Transverse colon (tissue), 4 donors: Measurements from ENCODE around the gene UBE2Q1. TPM values are rescaled to one million over a fixed set of nuclear protein-coding genes. Genes with fewer than 3 reads are reported as not detected.

Experiments used
- DNase-seq: peaks from one replicate; pipeline ENCODE4 v3.0.0-alpha.2; 2019
- H3K27ac ChIP-seq, 4 donors: fragments of 200-600 bp; sonication (generic); 2 replicates each; pipeline ENCODE4 v1.5.1; 2016 to 2018; ENCODE audit warnings: inconsistent platforms in 4 of 4
- H3K27me3 ChIP-seq: fragments of 200-600 bp; sonication (generic); 2 replicates; pipeline ENCODE4 v1.5.1; 2017; ENCODE audit warnings: inconsistent platforms
- H3K36me3 ChIP-seq, 4 donors: fragments of 200-600 bp; sonication (generic); 2 replicates each; pipeline ENCODE4 v1.5.1; 2017 to 2019; ENCODE audit warnings: inconsistent platforms in 4 of 4
- H3K4me1 ChIP-seq, 4 donors: fragments of 200-600 bp; sonication (generic); 2 replicates each; pipeline ENCODE4 v1.5.1; 2017 to 2020; ENCODE audit warnings: inconsistent platforms in 4 of 4
- H3K4me3 ChIP-seq, 4 donors: fragments of 200-600 bp; sonication (generic); 1 replicate in 1 of 4; 2 replicates in 3 of 4; pipeline versions ENCODE4 v1.5.1 to v1.6.1; 2017 to 2019; ENCODE audit warnings: inconsistent platforms in 4 of 4
- H3K9me3 ChIP-seq, 2 donors: fragments of 200-600 bp; sonication (generic); 2 replicates each; pipeline ENCODE4 v1.5.1; 2017 to 2019; ENCODE audit warnings: inconsistent platforms in 2 of 2
- EP300 ChIP-seq: sonication (generic); formaldehyde crosslinking; IDR thresholded peaks from one replicate; pipeline ENCODE4 v1.6.1; 2017; ENCODE audit warnings: antibody characterized with exemption, low read depth
- POLR2A ChIP-seq: fragments of 450-650 bp; IDR thresholded peaks from one replicate; pipeline ENCODE4 v1.6.1; 2016; ENCODE audit warnings: antibody characterized with exemption, mild to moderate bottlenecking, moderate library complexity
- POLR2AphosphoS5 ChIP-seq, 3 donors: sonication (generic); formaldehyde crosslinking; IDR thresholded peaks; one replicate each; pipeline ENCODE4 v1.6.1; 2016; ENCODE audit warnings: antibody characterized with exemption in 3 of 3
- WGBS, 2 donors: methylation state at CpG; one replicate each; pipeline ENCODE4 v1.1.5; 2018; ENCODE audit warnings: low coverage in 1 of 2; 5-methylcytosine and 5-hydroxymethylcytosine counted together
- in situ Hi-C, 4 donors: fragments of 200-750 bp; cut with MboI; loops; one replicate each; pipeline versions ENCODE4 v1.15.0 to v1.15.1; 2017; ENCODE audit warnings: low sequenced_read_pairs in 3 of 4, low pct_ligation_motif_present in 1 of 4, low pct_unique_long_range_greater_than_20kb in 1 of 4
- intact Hi-C: fragments of 100-400 bp; cut with DNase I; formaldehyde crosslinking; loops from one replicate; pipeline ENCODE4 v1.15.1; 2023; ENCODE audit warnings: low total_unique reads
- total RNA-seq, 4 donors: library from RNA; depleted of rRNA; stranded (reverse); fragments of >200 nt; gene quantifications; one replicate each; pipeline ENCODE4 v1.1.0, GENCODE V29; 2016
- TF ChIP-seq, protein P1 (sequence below), 5 experiments: fragments of 200-600 bp in 3 of 5; fragments of 450-650 bp in 2 of 5; sonication (generic) in 3 of 5; IDR thresholded peaks; 1 replicate in 2 of 5; 2 replicates in 3 of 5; pipeline ENCODE4 v1.5.1; 2016 to 2017; ENCODE audit warnings: antibody characterized with exemption in 5 of 5, inconsistent platforms in 3 of 5, mild to moderate bottlenecking in 2 of 5, moderate library complexity in 1 of 5

Gene UBE2Q1
- 10 to 100 TPM; 10.1 to 33.9 (median 26.6) TPM for total RNA-seq

DNA sequence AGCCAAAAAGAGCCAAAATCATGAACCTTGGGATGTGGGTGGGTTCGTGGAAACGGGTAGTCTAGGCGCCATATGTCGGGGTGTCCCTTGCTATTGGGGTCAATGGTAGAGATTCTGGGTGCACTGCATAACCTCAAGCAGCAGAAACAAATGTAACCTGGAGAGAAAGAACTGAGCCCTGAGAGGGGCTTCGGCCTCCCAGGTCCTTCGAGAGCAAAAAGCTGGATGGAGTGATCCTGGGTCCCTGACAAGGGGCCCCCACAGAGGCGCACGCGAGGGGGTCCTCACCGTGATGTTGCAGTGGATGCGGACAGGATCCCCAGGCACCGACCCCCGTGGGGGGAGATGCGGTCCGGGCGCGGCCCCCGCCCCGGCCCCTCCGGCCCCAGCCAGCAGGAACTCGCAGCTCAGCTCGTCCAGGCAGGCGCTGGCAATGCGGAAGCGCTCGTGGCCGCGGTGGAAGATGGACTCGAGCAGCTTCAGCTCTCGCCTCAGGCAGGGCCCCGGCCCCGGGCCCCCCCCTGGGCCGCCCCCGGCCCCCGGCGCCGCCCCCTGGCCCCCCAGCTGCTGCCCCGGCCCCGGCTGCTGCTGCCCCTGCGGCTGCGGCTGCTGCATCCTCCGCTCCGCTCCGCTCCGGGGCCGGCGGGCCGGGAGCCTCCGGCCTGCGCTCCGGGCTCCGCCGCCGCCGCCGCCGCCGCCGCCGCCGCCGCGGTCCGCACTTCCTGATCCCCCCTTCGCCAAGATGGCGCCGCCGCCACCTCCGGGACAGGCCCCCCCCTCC lies at the start of gene UBE2Q1:
UBE2Q1 (minus strand) TSS at position 724 of the 781 bp plus-strand sequence; CDS start at position 615, 109 bp downstream.
- peak within 1 kb of the TSS; percentile 87 to 97 (median 92) for H3K4me3 ChIP-seq
- 0 to 1% methylated on average over 2 to 21 of the region's 69 CpGs for WGBS, 2 donors
- no peaks in the 10 kb centered on the region for H3K27me3 ChIP-seq
- TF ChIP-seq, protein P1, sequence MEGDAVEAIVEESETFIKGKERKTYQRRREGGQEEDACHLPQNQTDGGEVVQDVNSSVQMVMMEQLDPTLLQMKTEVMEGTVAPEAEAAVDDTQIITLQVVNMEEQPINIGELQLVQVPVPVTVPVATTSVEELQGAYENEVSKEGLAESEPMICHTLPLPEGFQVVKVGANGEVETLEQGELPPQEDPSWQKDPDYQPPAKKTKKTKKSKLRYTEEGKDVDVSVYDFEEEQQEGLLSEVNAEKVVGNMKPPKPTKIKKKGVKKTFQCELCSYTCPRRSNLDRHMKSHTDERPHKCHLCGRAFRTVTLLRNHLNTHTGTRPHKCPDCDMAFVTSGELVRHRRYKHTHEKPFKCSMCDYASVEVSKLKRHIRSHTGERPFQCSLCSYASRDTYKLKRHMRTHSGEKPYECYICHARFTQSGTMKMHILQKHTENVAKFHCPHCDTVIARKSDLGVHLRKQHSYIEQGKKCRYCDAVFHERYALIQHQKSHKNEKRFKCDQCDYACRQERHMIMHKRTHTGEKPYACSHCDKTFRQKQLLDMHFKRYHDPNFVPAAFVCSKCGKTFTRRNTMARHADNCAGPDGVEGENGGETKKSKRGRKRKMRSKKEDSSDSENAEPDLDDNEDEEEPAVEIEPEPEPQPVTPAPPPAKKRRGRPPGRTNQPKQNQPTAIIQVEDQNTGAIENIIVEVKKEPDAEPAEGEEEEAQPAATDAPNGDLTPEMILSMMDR (IDR thresholded peaks at IDR 0.05): no peak
- TF ChIP-seq POLR2A: no peak
- TF ChIP-seq POLR2AphosphoS5 (IDR thresholded peaks at IDR 0.05): no peak
- no peak for TF ChIP-seq EP300
- peaks cover 7 to 34% (median 26%) of the 10 kb centered on the region in 4 donors for H3K4me1 ChIP-seq
- DNase-seq: peak; percentile 55
- no peaks in the 10 kb centered on the region for H3K9me3 ChIP-seq
- intact Hi-C loops: loop anchor here (10.0 kb wide), 1 partner anchor 507 kb away; the partner anchor contains the start of gene EFNA4
- H3K36me3 ChIP-seq: peaks cover 0 to 26% (median 13%) of the 10 kb centered on the region in 4 donors
- peak within 1 kb of the TSS; percentile 88 to 89 (median 89) for H3K27ac ChIP-seq
- in situ Hi-C loops: loop anchor here in 1 of 4 donors (25.0 kb wide), 1 partner anchor 329 kb away; no protein-coding TSS in a partner anchor

DNA sequence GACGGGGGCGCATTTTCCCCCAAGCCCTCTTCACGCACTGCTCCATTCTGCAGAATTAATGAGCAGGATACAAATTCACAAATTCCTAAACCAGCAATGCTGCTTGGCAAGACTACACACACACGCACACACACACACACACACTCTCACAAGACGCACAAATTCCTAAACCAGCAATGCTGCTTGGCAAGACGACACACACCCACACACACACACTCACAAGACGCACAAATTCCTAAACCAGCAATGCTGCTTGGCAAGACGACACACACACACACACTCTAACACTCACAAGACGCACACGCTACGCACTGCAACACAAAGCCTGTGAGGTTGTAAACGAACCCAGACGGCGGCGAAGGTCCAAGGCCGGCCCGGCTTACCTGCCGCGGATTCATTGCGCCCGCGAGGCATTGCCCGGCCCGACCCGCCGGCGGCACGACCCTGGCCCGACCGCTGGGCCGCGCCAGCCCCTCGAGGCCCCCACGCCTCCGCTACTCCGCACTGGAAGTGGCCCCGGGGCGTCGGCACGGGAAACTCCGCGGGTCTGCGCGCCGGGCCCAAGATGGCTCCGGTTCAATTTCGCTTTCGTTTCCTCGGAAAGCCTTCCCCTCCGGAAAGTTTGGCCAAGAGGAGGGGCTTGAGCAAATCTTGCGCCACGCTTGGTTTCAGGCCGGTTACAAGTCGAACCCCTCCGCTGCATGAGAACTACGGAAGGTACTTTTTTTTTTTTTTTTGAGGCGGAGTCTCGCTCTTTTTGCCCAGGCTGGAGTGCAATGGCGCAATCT lies 49.3 kb upstream of the UBE2Q1 start, which contains the start of gene ADAR:
ADAR (minus strand) TSS at position 578 of the 788 bp plus-strand sequence; CDS start at position 398, 180 bp downstream.
- Histone ChIP-seq H3K4me3 (peak within 1 kb of the TSS; percentile 66 to 94 (median 86)), H3K4me1 (peaks cover 22 to 45% (median 28%) of the 10 kb centered on the region in 4 donors), H3K36me3 (no peaks in the 10 kb centered on the region), H3K27ac (peak within 1 kb of the TSS; percentile 91 to 99 (median 98)), H3K27me3 (no peaks in the 10 kb centered on the region), H3K9me3 (no peaks in the 10 kb centered on the region)
- peak; percentile 92 for DNase-seq
- TF ChIP-seq, protein P1 (IDR thresholded peaks at IDR 0.05): no peak
- peak; percentile 34 to 82 (median 75) for TF ChIP-seq POLR2AphosphoS5 (IDR thresholded peaks at IDR 0.05)
- in situ Hi-C loops: no loop called here
- intact Hi-C loops: no loop called here
- 0% methylated on average over 2 to 38 of the region's 59 CpGs for WGBS, 2 donors

DNA sequence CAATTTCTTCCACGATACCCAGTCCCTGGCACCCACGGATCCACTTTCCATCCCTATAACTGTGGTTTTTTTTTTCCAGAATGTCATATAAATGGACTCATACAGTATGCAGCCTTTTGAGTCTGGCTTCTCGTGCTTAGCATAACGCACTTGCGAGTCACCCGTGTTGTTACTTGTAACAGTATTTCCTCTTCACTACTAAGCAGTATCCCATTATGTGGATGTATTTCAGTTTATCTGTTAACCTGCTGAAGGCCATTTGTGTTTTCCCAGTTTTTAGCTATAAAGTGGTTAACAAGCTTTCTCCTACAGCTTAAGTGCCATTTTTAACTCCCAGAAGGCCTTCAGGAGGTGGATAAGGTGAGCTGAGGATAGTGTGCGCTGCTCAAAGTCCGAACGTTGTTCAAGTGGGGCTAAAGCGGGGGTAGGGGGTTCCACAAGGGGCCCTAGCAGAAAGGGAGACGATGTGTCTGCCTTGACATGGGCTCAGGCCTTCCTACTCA lies 48.7 kb upstream of the UBE2Q1 start:
- TF ChIP-seq POLR2A (no peak), EP300 (no peak), POLR2AphosphoS5 (IDR thresholded peaks at IDR 0.05) (no peak)
- TF ChIP-seq, protein P1 (IDR thresholded peaks at IDR 0.05): no peak
- H3K4me1 ChIP-seq: peaks cover 22 to 47% (median 28%) of the 10 kb centered on the region in 4 donors

More for the DNA sequence above, 48.7 kb upstream of the UBE2Q1 start:
- H3K9me3 ChIP-seq: no peaks in the 10 kb centered on the region
- intact Hi-C loops: no loop called here
- WGBS, 2 donors: 7 to 16% methylated on average over 3 to 11 of the region's 11 CpGs
- no peak for DNase-seq
- H3K36me3 ChIP-seq: no peaks in the 10 kb centered on the region
- peak overlapping the region; percentile 66 to 94 (median 86) for H3K4me3 ChIP-seq
- peak overlapping the region; percentile 91 to 99 (median 98) for H3K27ac ChIP-seq
- in situ Hi-C loops: no loop called here
- H3K27me3 ChIP-seq: no peaks in the 10 kb centered on the region
